Bone marrow (tissue), 2 donors: Measurements from ENCODE around the gene ABLIM2.
"Not testable (repeated sequence)": the region's sequence is repeated elsewhere in the genome, so short reads cannot be mapped to it uniquely, and the experiment has no call there.

Experiments used
- DNase-seq, 2 donors: peaks; one replicate each; lab custom pipeline; 2025; lab: John Stamatoyannopoulos, UW

ABLIM2 gene

GRCh38 chr4:7962609-7963508, 195.8 kb downstream of the ABLIM2 start:
- no peak for DNase-seq

- no peak for DNase-seq
These were observed 197.6 kb downstream of the ABLIM2 start for GRCh38 chr4:7960790-7961655.

DNA sequence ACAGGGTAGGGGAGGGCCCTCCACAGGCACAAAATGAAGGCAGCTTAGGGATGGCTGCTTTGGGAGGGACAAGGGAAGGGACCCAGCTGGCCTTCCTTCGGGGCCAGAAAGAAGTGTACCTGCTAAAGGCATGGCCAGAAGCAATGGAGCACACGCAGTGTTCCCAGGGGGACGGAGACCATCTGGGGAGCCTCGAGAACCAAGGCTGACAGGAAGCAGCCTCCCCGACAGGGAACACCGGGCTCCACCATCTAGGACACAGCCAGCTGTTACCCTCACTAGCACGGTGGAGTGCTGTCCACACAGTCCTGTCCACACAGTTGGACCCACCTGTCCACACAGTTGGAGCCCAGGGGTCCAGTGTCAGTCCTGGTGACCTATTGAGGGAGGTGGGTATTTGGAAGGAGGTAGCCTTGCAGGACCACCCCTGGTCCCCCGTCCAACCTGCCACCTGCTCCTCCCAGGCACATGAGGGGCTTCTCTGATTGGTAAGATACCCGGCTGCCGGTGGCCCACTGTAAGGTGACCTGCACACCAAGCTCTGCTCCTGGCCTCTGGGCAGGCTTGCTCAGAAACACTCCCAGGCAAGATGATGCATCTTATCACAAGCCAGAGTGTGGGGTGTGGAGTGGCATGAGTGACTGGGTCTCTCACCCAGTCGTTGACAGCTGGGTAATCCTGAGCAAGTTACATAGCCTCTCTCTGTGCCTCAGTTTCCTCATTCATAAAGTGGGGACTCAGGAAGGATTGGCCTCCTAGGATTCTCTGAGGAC, 198.4 kb downstream of the ABLIM2 start:
- no peak for DNase-seq

DNA sequence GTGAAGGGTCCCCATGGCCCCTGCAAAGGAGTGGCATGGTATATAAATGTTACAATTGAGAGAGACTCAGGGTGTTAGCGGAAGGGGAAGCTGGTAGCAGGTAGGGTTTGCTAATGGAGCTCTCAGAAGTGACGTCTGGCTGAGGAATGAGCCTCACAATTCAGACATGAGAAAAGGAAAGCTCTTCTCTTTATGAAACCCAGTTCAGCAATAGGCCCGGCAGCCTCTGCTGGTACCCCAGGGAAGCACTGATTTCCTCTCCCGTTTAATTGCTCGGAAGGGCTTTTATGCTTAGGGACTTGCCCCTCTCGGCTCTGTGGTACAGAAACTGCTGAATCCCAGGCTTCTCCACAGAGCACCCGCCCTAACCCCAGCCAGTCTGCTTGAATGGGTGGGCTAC, 199.5 kb downstream of the ABLIM2 start:
- DNase-seq: no peak

DNA sequence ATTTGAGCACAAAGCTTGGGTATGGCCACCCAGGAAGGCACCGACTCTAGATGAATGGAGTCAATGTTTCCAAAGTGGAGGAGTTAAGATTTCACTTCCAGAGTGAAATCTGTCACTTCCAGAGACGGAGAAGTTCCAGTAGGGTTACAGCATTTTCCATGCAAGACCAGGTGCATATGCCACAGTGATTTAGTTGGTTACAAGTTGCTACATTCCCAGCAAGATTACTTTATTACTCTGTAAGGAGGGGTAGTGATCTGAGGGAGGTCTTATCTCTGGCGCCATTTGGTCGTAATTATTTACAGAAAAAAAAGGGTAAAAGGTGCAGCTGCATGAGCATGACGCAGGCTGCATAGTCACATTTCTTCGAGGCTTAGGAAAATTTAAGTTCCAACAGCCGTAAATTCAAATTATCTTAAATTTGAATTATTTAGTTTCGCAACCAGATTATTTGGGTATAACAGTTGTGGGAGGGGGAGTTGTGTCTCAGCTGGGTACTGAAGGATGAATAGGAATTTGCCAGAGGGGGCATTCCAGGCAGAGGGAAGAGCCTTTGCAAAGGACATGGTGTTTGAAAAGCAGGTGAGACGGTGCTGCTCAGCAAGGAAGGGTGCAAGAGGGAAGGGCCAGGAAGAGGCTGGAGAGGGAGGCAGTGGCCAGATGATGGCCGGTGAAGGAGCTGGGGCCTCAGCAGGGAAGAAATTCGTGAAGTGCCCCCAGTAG, 201.5 kb downstream of the ABLIM2 start:
- DNase-seq: no peak

- no peak for DNase-seq
These were observed 202.3 kb downstream of the ABLIM2 start for GRCh38 chr4:7956270-7956808.

GRCh38 chr4:7955393-7955792, 203.2 kb downstream of the ABLIM2 start:
- DNase-seq: no peak

- DNase-seq: no peak
These were observed 206.0 kb downstream of the ABLIM2 start for GRCh38 chr4:7952615-7953014.

GRCh38 chr4:7950301-7951092, 208.1 kb downstream of the ABLIM2 start:
- DNase-seq: no peak

DNA sequence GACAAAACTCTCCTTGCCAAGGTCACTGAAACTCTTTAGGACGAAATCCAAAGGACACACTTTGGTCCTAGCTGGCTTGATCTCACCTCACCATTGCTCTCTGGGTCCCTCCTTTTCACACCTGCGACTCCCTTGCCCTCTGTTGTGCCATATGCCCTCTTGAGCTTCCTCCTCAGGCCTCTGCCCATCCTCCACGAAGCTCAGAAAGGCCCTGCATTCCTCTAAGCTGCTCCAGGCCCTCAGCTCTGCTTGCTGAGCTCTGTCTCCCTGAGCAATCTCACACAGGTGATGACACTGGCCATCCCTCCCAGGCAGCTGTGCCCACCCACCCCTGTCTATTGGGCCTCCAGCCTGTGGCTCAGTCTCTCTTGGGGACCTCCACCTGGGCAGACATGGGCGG, 208.9 kb downstream of the ABLIM2 start:
- DNase-seq: no peak

DNA sequence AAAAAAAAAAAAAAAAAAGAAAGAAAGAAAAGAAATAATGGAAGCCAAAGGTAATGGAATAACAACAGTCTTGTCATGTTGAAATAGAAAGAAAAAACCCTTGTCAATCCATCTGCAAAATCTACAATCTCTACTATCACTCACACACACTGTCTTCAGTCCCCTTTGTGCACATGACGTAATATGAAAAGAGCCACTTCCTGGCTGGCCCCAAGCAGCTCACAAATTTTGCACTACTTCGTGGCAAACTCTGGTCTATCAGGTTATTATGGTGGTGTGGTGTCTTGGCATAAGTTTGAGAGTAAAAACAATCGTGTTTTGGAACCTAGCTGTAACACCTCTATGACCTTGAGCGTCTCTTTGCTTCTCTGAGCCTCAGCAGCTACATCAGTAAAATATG, 210.7 kb downstream of the ABLIM2 start:
- no peak for DNase-seq

GRCh38 chr4:7945709-7946380, 212.8 kb downstream of the ABLIM2 start:
- DNase-seq: no peak

DNA sequence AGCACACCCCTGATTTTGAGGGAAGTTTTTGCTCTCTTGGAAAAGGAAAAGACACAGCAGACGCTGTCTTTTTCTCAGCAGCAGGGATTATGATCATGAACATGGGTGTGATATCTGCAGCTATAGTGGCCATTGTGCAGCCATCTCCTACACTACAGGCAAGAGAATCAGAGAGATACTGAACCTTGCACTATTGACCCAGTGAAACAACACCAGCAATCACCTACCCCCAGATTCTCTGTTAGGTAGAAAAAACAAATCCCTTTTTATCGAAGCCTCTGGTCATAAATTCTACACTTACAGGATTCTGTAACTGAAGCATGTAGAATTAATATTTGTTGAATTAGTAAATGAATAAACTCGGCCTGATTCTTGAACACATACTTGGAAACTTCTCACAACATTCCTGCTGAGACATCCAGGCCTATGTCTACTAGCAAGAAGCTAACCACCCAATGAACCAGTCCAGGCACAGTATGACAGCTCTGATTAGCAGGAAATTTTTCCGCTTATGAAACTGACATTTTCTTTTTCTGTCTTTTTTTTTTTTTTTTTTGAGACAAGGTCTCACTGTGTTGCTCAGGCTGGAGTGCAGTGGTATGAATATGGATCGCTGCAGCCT, 213.9 kb downstream of the ABLIM2 start:
- no peak for DNase-seq

- DNase-seq: not testable (repeated sequence)
These were observed 214.9 kb downstream of the ABLIM2 start for GRCh38 chr4:7943688-7944087.

- no peak for DNase-seq
These were observed 215.4 kb downstream of the ABLIM2 start for GRCh38 chr4:7943211-7943610.

DNA sequence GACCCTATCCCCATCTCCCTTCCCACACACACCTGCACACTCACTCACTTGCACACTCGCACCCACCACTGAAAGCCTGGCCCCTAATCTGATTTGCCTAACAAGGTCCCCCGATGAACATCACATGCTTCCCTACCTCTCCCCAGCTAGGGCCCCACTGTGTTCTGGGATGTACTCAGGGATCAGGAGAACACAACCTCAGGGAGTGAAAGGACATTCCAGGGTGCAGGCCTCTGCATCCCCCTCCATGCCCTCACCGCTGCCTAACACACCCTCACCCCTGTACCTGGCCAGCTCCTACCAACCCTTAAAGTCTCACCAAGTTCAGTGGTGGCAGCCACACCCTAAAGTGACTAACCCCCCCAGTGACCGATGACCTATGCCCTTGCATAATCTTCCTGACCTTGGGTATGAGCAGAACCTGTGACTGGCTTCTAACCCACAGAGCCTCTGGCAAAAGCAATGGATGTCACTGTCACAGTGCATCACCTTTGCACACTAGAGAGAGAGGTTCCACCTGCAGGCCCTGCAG, 216.6 kb downstream of the ABLIM2 start:
- no peak for DNase-seq

DNA sequence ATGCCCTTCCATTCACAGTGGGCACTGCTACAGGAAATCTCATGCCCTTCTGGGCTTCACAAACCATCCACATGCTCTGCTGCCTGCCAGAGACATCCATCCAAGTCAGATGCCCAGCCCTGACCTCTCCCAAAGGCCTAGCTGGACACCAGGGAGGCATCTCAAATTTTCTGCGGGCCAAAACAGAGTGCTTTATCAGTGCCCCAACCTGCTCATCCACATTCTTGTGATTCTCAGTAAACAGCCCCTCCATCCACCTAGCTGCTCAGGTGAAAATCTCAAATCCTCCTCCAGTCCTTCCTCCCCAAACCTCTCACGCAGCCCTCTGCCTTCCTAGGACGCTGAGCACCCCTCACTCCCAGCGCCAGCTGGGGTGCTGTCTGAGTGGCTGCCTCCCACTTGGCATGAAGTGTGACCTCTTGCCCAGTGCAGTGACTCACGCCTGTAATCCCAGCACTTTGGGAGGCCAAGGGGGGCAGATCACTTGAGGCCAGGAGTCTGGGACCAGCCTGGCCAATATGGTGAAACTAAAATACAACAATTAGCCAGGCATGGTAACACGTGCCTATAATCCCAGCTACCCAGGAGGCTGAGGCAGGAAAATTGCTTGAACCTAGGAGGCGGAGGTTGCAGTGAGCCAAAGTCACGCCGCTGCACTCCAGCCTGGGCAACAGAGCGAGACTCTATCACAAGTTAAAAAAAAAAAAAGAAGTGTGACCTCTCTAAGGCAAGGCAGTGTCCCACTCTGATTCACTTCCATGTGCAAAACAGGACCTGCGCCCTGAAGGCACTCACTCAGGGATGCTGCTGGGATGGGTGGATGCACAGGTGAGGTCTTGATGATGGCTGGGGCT, 217.3 kb downstream of the ABLIM2 start:
- DNase-seq: no peak
